IMR-90 (cell line): ENCODE results near the gene HPN. TPM values are rescaled to one million over a fixed set of nuclear protein-coding genes. Genes with fewer than 3 reads are reported as not detected.

Experiments used
- ATAC-seq: fragments of 200-7000 bp; cut with Tn5 transposase; 2 replicates; pipeline ENCODE4 v1.9.1; 2020; ENCODE audit warnings: low read depth, mild to moderate bottlenecking, moderate library complexity
- BruUV-seq: library from RNA; stranded (reverse); fragments of 400-500 nt; replicated peaks from 2 replicates; lab custom pipeline; 2021; lab: Mats Ljungman, UMichigan
- CTCF ChIA-PET: fragments of 300-600 bp; formaldehyde crosslinking; extraction: SDS; loops from one replicate; lab custom pipeline; 2021; ENCODE audit warnings: antibody characterized with exemption; lab: Yijun Ruan, JAX
- POLR2A ChIA-PET: fragments of 300-600 bp; sonication (Branson Sonifier 250); formaldehyde crosslinking; loops from one replicate; lab custom pipeline; 2022; ENCODE audit warnings: antibody characterized with exemption; ENCODE audit not compliant: unreplicated experiment; lab: Charles Lee
- DNase-seq: peaks from one replicate; pipeline ENCODE4 v3.0.0; 2013
- H2AFZ ChIP-seq: replicated peaks from 2 replicates; pipeline ENCODE3; 2013; ENCODE audit warnings: low read length, mild to moderate bottlenecking; ENCODE audit not compliant: poor library complexity
- H2AK5ac ChIP-seq: 2 replicates; pipeline ENCODE4 v1.6.1; 2013; ENCODE audit warnings: low read depth, low read length, inconsistent platforms
- H2AK9ac ChIP-seq: replicated peaks from 2 replicates; pipeline ENCODE3; 2013; ENCODE audit warnings: mild to moderate bottlenecking, low read depth, low read length, moderate library complexity; ENCODE audit not compliant: poor library complexity
- H2BK120ac ChIP-seq: 2 replicates; pipeline ENCODE4 v1.6.1; 2013; ENCODE audit warnings: low read depth, low read length, inconsistent platforms
- H2BK15ac ChIP-seq: 3 replicates; pipeline ENCODE4 v1.6.1; 2013; ENCODE audit warnings: low read depth, low read length, inconsistent platforms
- H2BK20ac ChIP-seq: 2 replicates; pipeline ENCODE4 v1.6.1; 2013; ENCODE audit warnings: low read depth, mild to moderate bottlenecking, inconsistent platforms, low read length, moderate library complexity
- H2BK5ac ChIP-seq: 2 replicates; pipeline ENCODE4 v1.6.1; 2013; ENCODE audit warnings: mild to moderate bottlenecking, low read depth, low read length, inconsistent platforms; ENCODE audit not compliant: poor library complexity, severe bottlenecking
- H3K14ac ChIP-seq: replicated peaks from 2 replicates; pipeline ENCODE4 v1.6.1; 2013; ENCODE audit warnings: low read depth, low read length, inconsistent platforms
- H3K18ac ChIP-seq: 2 replicates; pipeline ENCODE4 v1.6.1; 2013; ENCODE audit warnings: low read depth, low read length, control low read depth
- H3K23ac ChIP-seq: 2 replicates; pipeline ENCODE4 v1.6.1; 2013; ENCODE audit warnings: low read depth, low read length, inconsistent platforms
- H3K27ac ChIP-seq: 2 replicates; pipeline ENCODE4 v1.5.1; 2013; ENCODE audit warnings: mild to moderate bottlenecking, control low read depth, low read length; ENCODE audit not compliant: insufficient read depth
- H3K27me3 ChIP-seq: 2 replicates; pipeline ENCODE4 v1.6.1; 2013; ENCODE audit warnings: low read length; ENCODE audit not compliant: control insufficient read depth, insufficient read depth
- H3K36me3 ChIP-seq: 2 replicates; pipeline ENCODE4 v1.6.1; 2013; ENCODE audit warnings: low read length, mixed read lengths; ENCODE audit not compliant: control insufficient read depth, insufficient read depth
- H3K4ac ChIP-seq: 2 replicates; pipeline ENCODE4 v1.6.1; 2013; ENCODE audit warnings: low read depth, low read length, inconsistent platforms
- H3K4me1 ChIP-seq: 2 replicates; pipeline ENCODE4 v1.6.1; 2013; ENCODE audit warnings: low read length, mixed read lengths; ENCODE audit not compliant: control insufficient read depth, insufficient read depth
- H3K4me2 ChIP-seq: 2 replicates; pipeline ENCODE4 v1.6.1; 2013; ENCODE audit warnings: low read depth, mild to moderate bottlenecking, control low read depth, low read length, moderate library complexity
- H3K4me3 ChIP-seq: 2 replicates; pipeline ENCODE4 v1.5.1; 2013; ENCODE audit warnings: low read depth, mild to moderate bottlenecking, control low read depth, low read length, moderate library complexity; ENCODE audit not compliant: insufficient read depth
- H3K56ac ChIP-seq: 2 replicates; pipeline ENCODE4 v1.6.1; 2013; ENCODE audit warnings: low read length, inconsistent platforms; ENCODE audit not compliant: insufficient read depth; ENCODE audit errors: extremely low read depth
- H3K79me1 ChIP-seq, 2 experiments: 2 replicates each; pipeline ENCODE4 v1.6.1; 2013; ENCODE audit warnings: low read length in 2 of 2, inconsistent platforms in 1 of 2, low read depth in 1 of 2
- H3K9ac ChIP-seq: 2 replicates; pipeline ENCODE4 v1.6.1; 2013; ENCODE audit warnings: low read depth, low read length, control low read depth
- H3K9me1 ChIP-seq: 2 replicates; pipeline ENCODE4 v1.6.1; 2013; ENCODE audit warnings: low read length, inconsistent platforms; ENCODE audit not compliant: insufficient read depth
- H3K9me3 ChIP-seq: 2 replicates; pipeline ENCODE4 v1.6.1; 2013; ENCODE audit warnings: low read length; ENCODE audit not compliant: control insufficient read depth, insufficient read depth
- H4K20me1 ChIP-seq: 2 replicates; pipeline ENCODE4 v1.6.1; 2013; ENCODE audit warnings: low read length, inconsistent platforms; ENCODE audit not compliant: insufficient read depth
- H4K5ac ChIP-seq: 2 replicates; pipeline ENCODE4 v1.6.1; 2013; ENCODE audit warnings: mild to moderate bottlenecking, low read depth, low read length, control low read depth
- H4K8ac ChIP-seq, 2 experiments: 2 replicates each; pipeline ENCODE4 v1.6.1; 2013; ENCODE audit warnings: low read depth in 2 of 2, low read length in 2 of 2, control low read depth in 1 of 2, inconsistent platforms in 1 of 2
- H4K91ac ChIP-seq: 2 replicates; pipeline ENCODE4 v1.6.1; 2013; ENCODE audit warnings: low read depth, low read length, inconsistent platforms; ENCODE audit not compliant: insufficient read depth
- BHLHE40 ChIP-seq: fragments of 150-350 bp; IDR thresholded peaks from 2 replicates; pipeline ENCODE4 v1.6.1; 2016; ENCODE audit warnings: mild to moderate bottlenecking, low read depth, low read length
- CEBPB ChIP-seq: IDR thresholded peaks from 2 replicates; pipeline ENCODE4 v1.6.1; 2012; ENCODE audit warnings: low read depth, low read length, improper control_type of control experiment
- CHD1 ChIP-seq: IDR thresholded peaks from 2 replicates; pipeline ENCODE4 v1.6.1; 2012; ENCODE audit warnings: low read depth, low read length, improper control_type of control experiment
- FOS ChIP-seq: fragments of 150-350 bp; IDR thresholded peaks from 2 replicates; pipeline ENCODE4 v1.6.1; 2016; ENCODE audit warnings: low read depth, low read length
- MAFK ChIP-seq: IDR thresholded peaks from 2 replicates; pipeline ENCODE4 v1.6.1; 2012; ENCODE audit warnings: low read depth, low read length, improper control_type of control experiment
- MAZ ChIP-seq: IDR thresholded peaks from 2 replicates; pipeline ENCODE4 v1.6.1; 2012; ENCODE audit warnings: low read depth, mild to moderate bottlenecking, low read length, improper control_type of control experiment, moderate library complexity, borderline replicate concordance
- RAD21 ChIP-seq: IDR thresholded peaks from 2 replicates; pipeline ENCODE4 v1.6.1; 2012; ENCODE audit warnings: low read length, improper control_type of control experiment
- RCOR1 ChIP-seq: IDR thresholded peaks from 2 replicates; pipeline ENCODE4 v1.6.1; 2012; ENCODE audit warnings: mild to moderate bottlenecking, low read length, improper control_type of control experiment; ENCODE audit not compliant: insufficient replicate concordance
- RFX5 ChIP-seq: IDR thresholded peaks from 2 replicates; pipeline ENCODE4 v1.8.0; 2012; ENCODE audit warnings: low read depth, mild to moderate bottlenecking, low read length, moderate library complexity
- SMC3 ChIP-seq: fragments of 150-350 bp; IDR thresholded peaks from 2 replicates; pipeline ENCODE4 v1.6.1; 2016; ENCODE audit warnings: low read depth, mild to moderate bottlenecking, antibody characterized with exemption, low read length, moderate library complexity
- USF2 ChIP-seq: fragments of 150-350 bp; IDR thresholded peaks from 2 replicates; pipeline ENCODE4 v1.6.1; 2017; ENCODE audit warnings: mild to moderate bottlenecking, antibody characterized with exemption, low read length, low read depth
- WGBS, 2 experiments: methylation state at CpG; one replicate each; pipeline versions ENCODE4 v1.1.5 to v1.1.7; 2013; ENCODE audit warnings: missing lambda C conversion rate in 2 of 2; ENCODE audit not compliant: insufficient read length in 1 of 2; ENCODE audit errors: extremely low coverage in 2 of 2; 5-methylcytosine and 5-hydroxymethylcytosine counted together
- dilution Hi-C: fragments of 300-500 bp; cut with HindIII; formaldehyde crosslinking; loops from one replicate; pipeline ENCODE4 v1.14.3; 2018; ENCODE audit warnings: low sequenced_read_pairs; ENCODE audit not compliant: unreplicated experiment
- in situ Hi-C: fragments of 300-500 bp; cut with MboI; formaldehyde crosslinking; loops from 3 replicates; pipeline ENCODE4 v1.14.3; 2019; ENCODE audit warnings: low sequenced_read_pairs, inconsistent platforms, mixed read lengths
- intact Hi-C: fragments of 100-400 bp; cut with micrococcal nuclease; formaldehyde crosslinking; loops from 2 replicates; pipeline ENCODE4 v1.10.0; 2022
- polyA plus RNA-seq, 3 experiments: library from polyadenylated mRNA; depleted of rRNA; stranded (reverse); fragments of >200 nt; gene quantifications; 2 replicates each; pipeline ENCODE4 v1.2.3, GENCODE V29; 2012; ENCODE audit warnings: low replicate concordance in 1 of 3
- total RNA-seq: library from RNA; depleted of rRNA; stranded (reverse); fragments of >200 nt; gene quantifications from 2 replicates; pipeline ENCODE4 v1.2.3, GENCODE V29; 2012
- TF ChIP-seq, protein P1 (sequence below): fragments of 150-350 bp; IDR thresholded peaks from 2 replicates; pipeline ENCODE4 v1.6.1; 2016; ENCODE audit warnings: low read depth, mild to moderate bottlenecking, low read length, moderate library complexity, borderline replicate concordance

HPN gene
- total and polyA plus RNA-seq, 2 of the 4 experiments (the other 2 are of a cell fraction) = not detected

DNA sequence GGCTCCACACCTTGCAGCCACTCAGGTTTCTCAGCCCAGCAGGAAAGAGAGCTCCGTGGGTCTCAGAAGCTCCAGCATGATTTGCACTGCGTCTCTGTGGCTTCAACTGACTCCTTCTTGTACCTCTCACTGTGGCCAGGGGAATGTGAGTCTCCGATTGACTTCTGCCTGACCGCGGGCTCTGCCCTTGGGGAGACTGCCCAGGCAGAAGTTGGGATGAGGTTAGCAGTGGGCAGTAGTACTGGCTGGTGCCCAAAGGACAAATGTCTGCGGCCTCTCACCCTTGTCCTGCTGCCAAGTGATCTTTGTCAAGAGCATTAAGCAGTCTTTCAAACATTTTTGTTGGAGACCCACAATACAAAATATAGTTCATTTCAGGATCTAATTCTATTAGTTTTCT lies 39.7 kb downstream of the HPN start:
- TF ChIP-seq, protein P1, sequence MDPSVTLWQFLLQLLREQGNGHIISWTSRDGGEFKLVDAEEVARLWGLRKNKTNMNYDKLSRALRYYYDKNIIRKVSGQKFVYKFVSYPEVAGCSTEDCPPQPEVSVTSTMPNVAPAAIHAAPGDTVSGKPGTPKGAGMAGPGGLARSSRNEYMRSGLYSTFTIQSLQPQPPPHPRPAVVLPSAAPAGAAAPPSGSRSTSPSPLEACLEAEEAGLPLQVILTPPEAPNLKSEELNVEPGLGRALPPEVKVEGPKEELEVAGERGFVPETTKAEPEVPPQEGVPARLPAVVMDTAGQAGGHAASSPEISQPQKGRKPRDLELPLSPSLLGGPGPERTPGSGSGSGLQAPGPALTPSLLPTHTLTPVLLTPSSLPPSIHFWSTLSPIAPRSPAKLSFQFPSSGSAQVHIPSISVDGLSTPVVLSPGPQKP = no peak
- TF ChIP-seq CEBPB = no peak
- no peak for TF ChIP-seq BHLHE40
- no peak for TF ChIP-seq MAFK
- no peak for TF ChIP-seq MAZ
- no peak for TF ChIP-seq RFX5
- no peak for TF ChIP-seq SMC3
- TF ChIP-seq RAD21 = no peak
- TF ChIP-seq USF2 = no peak
- TF ChIP-seq CHD1 = no peak
- no peak for TF ChIP-seq FOS
- TF ChIP-seq RCOR1 = no peak
- dilution Hi-C loops = no loop called here
- H3K23ac ChIP-seq = no peak overlapping the region
- no peak overlapping the region for H3K4me3 ChIP-seq
- H3K9ac ChIP-seq = no peak overlapping the region
- H3K27me3 ChIP-seq = peaks cover 9% of the 10 kb centered on the region
- ChIA-PET POLR2A (interaction anchor here (0.5 kb wide), 1 partner anchor 207 kb away, joined by 3 read pairs; no protein-coding TSS in a partner anchor), CTCF (no interaction called here)
- H4K5ac ChIP-seq = no peak overlapping the region
- H4K91ac ChIP-seq = no peak overlapping the region
- no peak overlapping the region for H4K8ac ChIP-seq
- no peak overlapping the region for H2BK15ac ChIP-seq
- intact Hi-C loops = no loop called here
- no peak overlapping the region for H3K18ac ChIP-seq
- no peak overlapping the region for H2AFZ ChIP-seq
- no peak overlapping the region for H3K56ac ChIP-seq
- no peaks in the 10 kb centered on the region; the same call in 1 of the 2 replicates for H3K9me3 ChIP-seq
- H4K20me1 ChIP-seq = no peaks in the 10 kb centered on the region
- no peaks in the 10 kb centered on the region for H3K9me1 ChIP-seq
- H2BK5ac ChIP-seq = no peak overlapping the region
- no peak overlapping the region for H3K4me2 ChIP-seq
- H3K27ac ChIP-seq = no peak overlapping the region
- no peaks in the 10 kb centered on the region for H3K4me1 ChIP-seq
- H3K4ac ChIP-seq = no peak overlapping the region
- no peaks in the 10 kb centered on the region for H3K79me1 ChIP-seq
- DNase-seq = no peak
- no peak overlapping the region for H2BK120ac ChIP-seq
- ATAC-seq = no peak
- H3K36me3 ChIP-seq = no peaks in the 10 kb centered on the region
- no TSS peak for BruUV-seq
- H2AK5ac ChIP-seq = no peak overlapping the region
- no peak overlapping the region for H2BK20ac ChIP-seq
- H3K14ac ChIP-seq = no peak overlapping the region
- H2AK9ac ChIP-seq = no peak overlapping the region
- in situ Hi-C loops = no loop called here
- no CpG with 5 or more reads among the region's 6 CpGs for WGBS, 2 experiments
